ENCODE data around the gene CACNA1G.

Gene CACNA1G

GRCh38 chr17:50524838-50525237 is 35.7 kb upstream of the CACNA1G start:
- no peaks in the 10 kb centered on the region for H3K9me3 ChIP-seq (ENCODE audit: control insufficient read depth, insufficient read depth, low read length)

GRCh38 chr17:50527155-50527762 is 33.3 kb upstream of the CACNA1G start:
- no peaks in the 10 kb centered on the region for H3K36me3 ChIP-seq (ENCODE audit: control insufficient read depth, low read length)
- H3K27me3 ChIP-seq (ENCODE audit: control insufficient read depth, low read length) = peaks cover 12% of the 10 kb centered on the region
- no peaks in the 10 kb centered on the region for H3K79me2 ChIP-seq (ENCODE audit: control insufficient read depth, low read length)
- no peak overlapping the region for H3K27ac ChIP-seq (ENCODE audit: low read depth, low read length)
- no peaks in the 10 kb centered on the region for H3K9me3 ChIP-seq (ENCODE audit: control insufficient read depth, insufficient read depth, low read length)
- no peak overlapping the region for H3K4me3 ChIP-seq (ENCODE audit: low read length)
- H3F3A ChIP-seq (ENCODE audit: control insufficient read depth, insufficient read depth) = no peaks in the 10 kb centered on the region
- no peak for TF ChIP-seq CTCF (IDR thresholded peaks at IDR 0.05; ENCODE audit: low read depth, low read length, poor library complexity, severe bottlenecking)
- no peak for TF ChIP-seq EZH2phosphoT487 (IDR thresholded peaks at IDR 0.05; ENCODE audit: borderline replicate concordance, low read length)
- no peaks in the 10 kb centered on the region for H3K9me2 ChIP-seq (replicated peaks; ENCODE audit: control insufficient read depth, low read length)
- no peaks in the 10 kb centered on the region for H4K20me1 ChIP-seq (ENCODE audit: control insufficient read depth, insufficient read depth, low read depth, low read length)
- no peak overlapping the region for H3K4me2 ChIP-seq (ENCODE audit: low read length)
- H3K4me1 ChIP-seq (ENCODE audit: control insufficient read depth, low read length) = no peaks in the 10 kb centered on the region

More at GRCh38 chr17:50524838-50525237, 35.7 kb upstream of the CACNA1G start:
- no peaks in the 10 kb centered on the region for H3K9me2 ChIP-seq (replicated peaks; ENCODE audit: control insufficient read depth, low read length)
- H3K27ac ChIP-seq (ENCODE audit: low read depth, low read length) = no peak overlapping the region
- no peak overlapping the region for H3K4me2 ChIP-seq (ENCODE audit: low read length)
- H3K79me2 ChIP-seq (ENCODE audit: control insufficient read depth, low read length) = no peaks in the 10 kb centered on the region
- H3K4me3 ChIP-seq (ENCODE audit: low read length) = no peak overlapping the region
- H3K4me1 ChIP-seq (ENCODE audit: control insufficient read depth, low read length) = no peaks in the 10 kb centered on the region
- H3K36me3 ChIP-seq (ENCODE audit: control insufficient read depth, low read length) = no peaks in the 10 kb centered on the region
- no peak for TF ChIP-seq EZH2phosphoT487 (IDR thresholded peaks at IDR 0.05; ENCODE audit: borderline replicate concordance, low read length)
- TF ChIP-seq CTCF (IDR thresholded peaks at IDR 0.05; ENCODE audit: low read depth, low read length, poor library complexity, severe bottlenecking) = no peak
- no peaks in the 10 kb centered on the region for H4K20me1 ChIP-seq (ENCODE audit: control insufficient read depth, insufficient read depth, low read depth, low read length)
- H3F3A ChIP-seq (ENCODE audit: control insufficient read depth, insufficient read depth) = no peaks in the 10 kb centered on the region
- H3K27me3 ChIP-seq (ENCODE audit: control insufficient read depth, low read length) = no peaks in the 10 kb centered on the region; the same call in 1 of the 2 replicates

- Histone ChIP-seq H3K4me1 (ENCODE audit: control insufficient read depth, low read length) (no peaks in the 10 kb centered on the region), H3K9me2 (replicated peaks; ENCODE audit: control insufficient read depth, low read length) (no peaks in the 10 kb centered on the region), H3K27me3 (ENCODE audit: control insufficient read depth, low read length) (peaks cover 20% of the 10 kb centered on the region)
Observed at GRCh38 chr17:50527949-50528474, 32.5 kb upstream of the CACNA1G start.

More at GRCh38 chr17:50527949-50528474, 32.5 kb upstream of the CACNA1G start:
- no peaks in the 10 kb centered on the region for H4K20me1 ChIP-seq (ENCODE audit: control insufficient read depth, insufficient read depth, low read depth, low read length)
- no peak for TF ChIP-seq EZH2phosphoT487 (IDR thresholded peaks at IDR 0.05; ENCODE audit: borderline replicate concordance, low read length)
- no peak for TF ChIP-seq CTCF (IDR thresholded peaks at IDR 0.05; ENCODE audit: low read depth, low read length, poor library complexity, severe bottlenecking)
- H3F3A ChIP-seq (ENCODE audit: control insufficient read depth, insufficient read depth) = no peaks in the 10 kb centered on the region
- H3K9me3 ChIP-seq (ENCODE audit: control insufficient read depth, insufficient read depth, low read length) = no peaks in the 10 kb centered on the region
- no peaks in the 10 kb centered on the region for H3K79me2 ChIP-seq (ENCODE audit: control insufficient read depth, low read length)
- H3K27ac ChIP-seq (ENCODE audit: low read depth, low read length) = no peak overlapping the region
- no peak overlapping the region for H3K4me2 ChIP-seq (ENCODE audit: low read length)
- no peaks in the 10 kb centered on the region for H3K36me3 ChIP-seq (ENCODE audit: control insufficient read depth, low read length)
- H3K4me3 ChIP-seq (ENCODE audit: low read length) = no peak overlapping the region
